ENCODE results near the gene NTM. TPM values are rescaled to one million over a fixed set of nuclear protein-coding genes. Genes with fewer than 3 reads are reported as not detected.

NTM gene
- polyA plus RNA-seq, 1 donor from 2014 or later, result not detected

GRCh38 chr11:131504199-131504949 lies 134.0 kb downstream of the NTM start:
- H3K36me3 Mint-ChIP-seq, result no peaks in the 10 kb centered on the region
- no peak overlapping the region for H3K27ac Mint-ChIP-seq
- no peak overlapping the region for H3K4me3 Mint-ChIP-seq
- no peaks in the 10 kb centered on the region for H3K27me3 Mint-ChIP-seq
- peaks cover 1 to 6% (median 1%) of the 10 kb centered on the region in 3 donors for H3K9me3 Mint-ChIP-seq
- H3K4me1 Mint-ChIP-seq, result peaks cover 0 to 1% (median 0%) of the 10 kb centered on the region in 3 donors

GRCh38 chr11:131506348-131506747 lies 135.9 kb downstream of the NTM start:
- Mint-ChIP-seq H3K36me3 (no peaks in the 10 kb centered on the region), H3K4me3 (no peak overlapping the region), H3K4me1 (peaks cover 0 to 1% (median 0%) of the 10 kb centered on the region in 3 donors), H3K27ac (no peak overlapping the region), H3K27me3 (no peaks in the 10 kb centered on the region), H3K9me3 (peaks cover 1 to 2% (median 1%) of the 10 kb centered on the region in 3 donors)

- no peak overlapping the region for H3K27ac Mint-ChIP-seq
- H3K36me3 Mint-ChIP-seq, result no peaks in the 10 kb centered on the region
- H3K4me3 Mint-ChIP-seq, result no peak overlapping the region
Observed at GRCh38 chr11:131510662-131511061, 140.2 kb downstream of the NTM start.

GRCh38 chr11:131511794-131512193 lies 141.4 kb downstream of the NTM start:
- Mint-ChIP-seq H3K27me3 (no peaks in the 10 kb centered on the region), H3K36me3 (no peaks in the 10 kb centered on the region), H3K4me1 (no peaks in the 10 kb centered on the region), H3K27ac (no peak overlapping the region), H3K4me3 (no peak overlapping the region), H3K9me3 (peaks cover 0 to 1% (median 0%) of the 10 kb centered on the region in 3 donors)

More at GRCh38 chr11:131510662-131511061, 140.2 kb downstream of the NTM start:
- Mint-ChIP-seq H3K27me3 (no peaks in the 10 kb centered on the region), H3K9me3 (peaks cover 0 to 1% (median 0%) of the 10 kb centered on the region in 3 donors), H3K4me1 (peaks cover 0 to 1% (median 0%) of the 10 kb centered on the region in 3 donors)

GRCh38 chr11:131512228-131512627 lies 141.8 kb downstream of the NTM start:
- H3K27me3 Mint-ChIP-seq, result no peaks in the 10 kb centered on the region
- H3K36me3 Mint-ChIP-seq, result no peaks in the 10 kb centered on the region
- no peak overlapping the region for H3K27ac Mint-ChIP-seq
- no peaks in the 10 kb centered on the region for H3K9me3 Mint-ChIP-seq
- H3K4me3 Mint-ChIP-seq, result no peak overlapping the region
- H3K4me1 Mint-ChIP-seq, result no peaks in the 10 kb centered on the region

GRCh38 chr11:131514062-131514461 lies 143.6 kb downstream of the NTM start:
- no peaks in the 10 kb centered on the region for H3K36me3 Mint-ChIP-seq
- H3K4me1 Mint-ChIP-seq, result no peaks in the 10 kb centered on the region
- H3K9me3 Mint-ChIP-seq, result no peaks in the 10 kb centered on the region
- H3K27me3 Mint-ChIP-seq, result no peaks in the 10 kb centered on the region
- no peak overlapping the region for H3K27ac Mint-ChIP-seq
- H3K4me3 Mint-ChIP-seq, result no peak overlapping the region

- Mint-ChIP-seq H3K4me1 (no peaks in the 10 kb centered on the region), H3K27me3 (no peaks in the 10 kb centered on the region), H3K9me3 (peaks cover 0 to 3% (median 2%) of the 10 kb centered on the region in 3 donors), H3K4me3 (no peak overlapping the region), H3K36me3 (no peaks in the 10 kb centered on the region), H3K27ac (no peak overlapping the region)
Observed at GRCh38 chr11:131518305-131518838, 148.0 kb downstream of the NTM start.

- H3K4me1 Mint-ChIP-seq, result no peaks in the 10 kb centered on the region
- H3K27me3 Mint-ChIP-seq, result no peaks in the 10 kb centered on the region
- no peak overlapping the region for H3K4me3 Mint-ChIP-seq
- no peak overlapping the region for H3K27ac Mint-ChIP-seq
- no peaks in the 10 kb centered on the region for H3K36me3 Mint-ChIP-seq
- H3K9me3 Mint-ChIP-seq, result peaks cover 0 to 3% (median 2%) of the 10 kb centered on the region in 3 donors
Observed at GRCh38 chr11:131522851-131523250, 152.4 kb downstream of the NTM start.

- no peak overlapping the region for H3K27ac Mint-ChIP-seq
- H3K27me3 Mint-ChIP-seq, result peaks cover 6% of the 10 kb centered on the region
- peaks cover 0 to 7% (median 1%) of the 10 kb centered on the region in 3 donors for H3K4me1 Mint-ChIP-seq
- peaks cover 0 to 2% (median 0%) of the 10 kb centered on the region in 3 donors for H3K9me3 Mint-ChIP-seq
- no peak overlapping the region for H3K4me3 Mint-ChIP-seq
- H3K36me3 Mint-ChIP-seq, result no peaks in the 10 kb centered on the region
Observed at GRCh38 chr11:131530407-131530806, 160.0 kb downstream of the NTM start.

GRCh38 chr11:131533149-131533548 lies 162.7 kb downstream of the NTM start:
- no peaks in the 10 kb centered on the region for H3K36me3 Mint-ChIP-seq
- H3K27ac Mint-ChIP-seq, result no peak overlapping the region
- no peak overlapping the region for H3K4me3 Mint-ChIP-seq
- H3K4me1 Mint-ChIP-seq, result peaks cover 0 to 8% (median 1%) of the 10 kb centered on the region in 3 donors
- peaks cover 0 to 2% (median 1%) of the 10 kb centered on the region in 3 donors for H3K9me3 Mint-ChIP-seq
- H3K27me3 Mint-ChIP-seq, result peaks cover 6% of the 10 kb centered on the region

GRCh38 chr11:131533998-131534397 lies 163.6 kb downstream of the NTM start:
- Mint-ChIP-seq H3K4me1 (peaks cover 0 to 8% (median 1%) of the 10 kb centered on the region in 3 donors), H3K9me3 (peaks cover 0 to 2% (median 1%) of the 10 kb centered on the region in 3 donors)

GRCh38 chr11:131534611-131535010 lies 164.2 kb downstream of the NTM start:
- Mint-ChIP-seq H3K4me1 (peaks cover 0 to 8% (median 1%) of the 10 kb centered on the region in 3 donors), H3K9me3 (peaks cover 0 to 2% (median 1%) of the 10 kb centered on the region in 3 donors), H3K27ac (no peak overlapping the region), H3K36me3 (no peaks in the 10 kb centered on the region), H3K27me3 (peaks cover 3% of the 10 kb centered on the region), H3K4me3 (no peak overlapping the region)

More at GRCh38 chr11:131533998-131534397, 163.6 kb downstream of the NTM start:
- no peak overlapping the region for H3K27ac Mint-ChIP-seq
- peaks cover 3% of the 10 kb centered on the region for H3K27me3 Mint-ChIP-seq
- H3K4me3 Mint-ChIP-seq, result no peak overlapping the region
- H3K36me3 Mint-ChIP-seq, result no peaks in the 10 kb centered on the region

- peaks cover 0 to 2% (median 1%) of the 10 kb centered on the region in 3 donors for H3K9me3 Mint-ChIP-seq
- no peak overlapping the region for H3K27ac Mint-ChIP-seq
- no peak overlapping the region for H3K4me3 Mint-ChIP-seq
- peaks cover 3% of the 10 kb centered on the region for H3K27me3 Mint-ChIP-seq
- H3K4me1 Mint-ChIP-seq, result peaks cover 0 to 6% (median 1%) of the 10 kb centered on the region in 3 donors
- no peaks in the 10 kb centered on the region for H3K36me3 Mint-ChIP-seq
Observed at GRCh38 chr11:131536159-131536558, 165.7 kb downstream of the NTM start.

- Mint-ChIP-seq H3K27ac (no peak overlapping the region), H3K36me3 (no peaks in the 10 kb centered on the region), H3K4me1 (peaks cover 0 to 4% (median under 1%) of the 10 kb centered on the region in 3 donors), H3K9me3 (peaks cover 0 to 5% (median 2%) of the 10 kb centered on the region in 3 donors), H3K27me3 (no peaks in the 10 kb centered on the region), H3K4me3 (no peak overlapping the region)
Observed at GRCh38 chr11:131537196-131537595, 166.8 kb downstream of the NTM start.

GRCh38 chr11:131537748-131538147 lies 167.3 kb downstream of the NTM start:
- H3K36me3 Mint-ChIP-seq, result no peaks in the 10 kb centered on the region
- H3K27me3 Mint-ChIP-seq, result no peaks in the 10 kb centered on the region
- peaks cover 0 to 2% (median 0%) of the 10 kb centered on the region in 3 donors for H3K4me1 Mint-ChIP-seq
- H3K27ac Mint-ChIP-seq, result no peak overlapping the region
- peaks cover 0 to 5% (median under 1%) of the 10 kb centered on the region in 3 donors for H3K9me3 Mint-ChIP-seq
- H3K4me3 Mint-ChIP-seq, result no peak overlapping the region

Data from IgD-negative memory B cell (primary cell).